ENCODE data around the gene CARD11.

The CARD11 gene

GRCh38 chr7:3009086-3009485 is 34.6 kb downstream of the CARD11 start:
- TF ChIP-seq CTCF (IDR thresholded peaks at IDR 0.05; ENCODE audit: insufficient read depth, missing control alignments), result no peak
- no peak for DNase-seq (ENCODE audit: insufficient read length, low spot score)
- FAIRE-seq, result no peak

- no peak for TF ChIP-seq CTCF (IDR thresholded peaks at IDR 0.05; ENCODE audit: insufficient read depth, missing control alignments)
- no peak for FAIRE-seq
- DNase-seq (ENCODE audit: insufficient read length, low spot score), result no peak
These were observed 35.3 kb downstream of the CARD11 start for GRCh38 chr7:3008386-3008785.

- DNase-seq (ENCODE audit: insufficient read length, low spot score) (no peak), FAIRE-seq (no peak)
- TF ChIP-seq CTCF (IDR thresholded peaks at IDR 0.05; ENCODE audit: insufficient read depth, missing control alignments), result no peak
These were observed 36.0 kb downstream of the CARD11 start for GRCh38 chr7:3007696-3008095.

GRCh38 chr7:3005257-3005656 is 38.4 kb downstream of the CARD11 start:
- FAIRE-seq (no peak), DNase-seq (ENCODE audit: insufficient read length, low spot score) (no peak)
- TF ChIP-seq CTCF (IDR thresholded peaks at IDR 0.05; ENCODE audit: insufficient read depth, missing control alignments), result no peak

- no peak for DNase-seq (ENCODE audit: insufficient read length, low spot score)
- no peak for TF ChIP-seq CTCF (IDR thresholded peaks at IDR 0.05; ENCODE audit: insufficient read depth, missing control alignments)
- FAIRE-seq, result no peak
These were observed 39.7 kb downstream of the CARD11 start for GRCh38 chr7:3003936-3004335.

GRCh38 chr7:3002631-3003030 is 41.0 kb downstream of the CARD11 start:
- TF ChIP-seq CTCF (IDR thresholded peaks at IDR 0.05; ENCODE audit: insufficient read depth, missing control alignments), result no peak
- FAIRE-seq, result no peak
- no peak for DNase-seq (ENCODE audit: insufficient read length, low spot score)

GRCh38 chr7:3000566-3000965 is 43.1 kb downstream of the CARD11 start:
- FAIRE-seq, result no peak

More at GRCh38 chr7:3000566-3000965, 43.1 kb downstream of the CARD11 start:
- DNase-seq (ENCODE audit: insufficient read length, low spot score), result no peak
- TF ChIP-seq CTCF (IDR thresholded peaks at IDR 0.05; ENCODE audit: insufficient read depth, missing control alignments), result no peak
